Astrocyte (in vitro differentiated cells and primary cell): Measurements from ENCODE around the gene GOLIM4. TPM values are rescaled to one million over a fixed set of nuclear protein-coding genes. Genes with fewer than 3 reads are reported as not detected.

Source experiments
- DNase-seq: peaks from one replicate; pipeline ENCODE4 v3.0.0-alpha.2; 2010; ENCODE audit warnings: low read depth
- FAIRE-seq: peaks from 2 replicates; lab custom pipeline; 2011; peaks lifted over from hg19 to GRCh38; lab: Jason Lieb, UNC
- H2AFZ ChIP-seq: 2 replicates; pipeline ENCODE4 v1.6.0; 2012; ENCODE audit warnings: low read depth, low read length, inconsistent platforms
- H3K27ac ChIP-seq: 2 replicates; pipeline ENCODE4 v1.5.1; 2011; ENCODE audit warnings: low read depth, low read length, inconsistent platforms
- H3K27me3 ChIP-seq: 2 replicates; pipeline ENCODE4 v1.6.0; 2011; ENCODE audit warnings: low read length, inconsistent platforms; ENCODE audit not compliant: insufficient read depth
- H3K36me3 ChIP-seq: 2 replicates; pipeline ENCODE4 v1.5.1; 2011; ENCODE audit warnings: low read length, inconsistent platforms; ENCODE audit not compliant: insufficient read depth
- H3K4me1 ChIP-seq: 2 replicates; pipeline ENCODE4 v1.5.1; 2011; ENCODE audit warnings: low read length, inconsistent platforms; ENCODE audit not compliant: insufficient read depth
- H3K4me2 ChIP-seq: 2 replicates; pipeline ENCODE4 v1.6.0; 2012; ENCODE audit warnings: low read length, inconsistent platforms
- H3K4me3 ChIP-seq: 2 replicates; pipeline ENCODE4 v1.5.1; 2011; ENCODE audit warnings: low read depth, mild to moderate bottlenecking, low read length, inconsistent platforms; ENCODE audit not compliant: insufficient read depth
- H3K79me2 ChIP-seq: 2 replicates; pipeline ENCODE4 v1.6.0; 2012; ENCODE audit warnings: mild to moderate bottlenecking, low read length, inconsistent platforms; ENCODE audit not compliant: insufficient read depth
- H3K9ac ChIP-seq: 2 replicates; pipeline ENCODE4 v1.6.0; 2012; ENCODE audit warnings: mild to moderate bottlenecking, low read length, inconsistent platforms
- H3K9me3 ChIP-seq: 2 replicates; pipeline ENCODE4 v1.5.1; 2012; ENCODE audit warnings: low read depth, mild to moderate bottlenecking, low read length, inconsistent platforms; ENCODE audit not compliant: insufficient read depth
- H4K20me1 ChIP-seq: 2 replicates; pipeline ENCODE4 v1.6.0; 2012; ENCODE audit warnings: low read length, inconsistent platforms; ENCODE audit not compliant: insufficient read depth
- H3K27ac Mint-ChIP-seq: one replicate; pipeline ENCODE4 v1.8.0; 2021; ENCODE audit warnings: mild to moderate bottlenecking, mixed read lengths; ENCODE audit not compliant: unreplicated experiment
- H3K27me3 Mint-ChIP-seq: one replicate; pipeline ENCODE4 v1.8.0; 2021; ENCODE audit warnings: low read depth, mixed read lengths; ENCODE audit not compliant: unreplicated experiment
- H3K36me3 Mint-ChIP-seq: one replicate; pipeline ENCODE4 v1.8.0; 2021; ENCODE audit warnings: low read depth, mixed read lengths; ENCODE audit not compliant: unreplicated experiment
- H3K4me1 Mint-ChIP-seq: one replicate; pipeline ENCODE4 v1.8.0; 2021; ENCODE audit warnings: low read depth, mixed read lengths; ENCODE audit not compliant: unreplicated experiment
- H3K4me3 Mint-ChIP-seq: one replicate; pipeline ENCODE4 v1.8.0; 2021; ENCODE audit warnings: mild to moderate bottlenecking, moderate library complexity, mixed read lengths; ENCODE audit not compliant: unreplicated experiment
- H3K9me3 Mint-ChIP-seq: one replicate; pipeline ENCODE4 v1.8.0; 2021; ENCODE audit warnings: mild to moderate bottlenecking, mixed read lengths; ENCODE audit not compliant: unreplicated experiment
- CTCF ChIP-seq: IDR thresholded peaks from 2 replicates; pipeline ENCODE4 v1.5.1; 2011; ENCODE audit warnings: low read depth, mild to moderate bottlenecking, inconsistent platforms, low read length, moderate library complexity; ENCODE audit not compliant: insufficient read depth
- EZH2 ChIP-seq: IDR thresholded peaks from 2 replicates; pipeline ENCODE4 v1.6.1; 2012; ENCODE audit warnings: mild to moderate bottlenecking, low read length, inconsistent platforms; ENCODE audit not compliant: insufficient read depth
- total RNA-seq: library from RNA; stranded (reverse); gene quantifications from 2 replicates; pipeline ENCODE4 v1.2.1, GENCODE V29; 2021

Gene GOLIM4
- total RNA-seq, 1 donor from 2014 or later: 51.5 TPM

DNA sequence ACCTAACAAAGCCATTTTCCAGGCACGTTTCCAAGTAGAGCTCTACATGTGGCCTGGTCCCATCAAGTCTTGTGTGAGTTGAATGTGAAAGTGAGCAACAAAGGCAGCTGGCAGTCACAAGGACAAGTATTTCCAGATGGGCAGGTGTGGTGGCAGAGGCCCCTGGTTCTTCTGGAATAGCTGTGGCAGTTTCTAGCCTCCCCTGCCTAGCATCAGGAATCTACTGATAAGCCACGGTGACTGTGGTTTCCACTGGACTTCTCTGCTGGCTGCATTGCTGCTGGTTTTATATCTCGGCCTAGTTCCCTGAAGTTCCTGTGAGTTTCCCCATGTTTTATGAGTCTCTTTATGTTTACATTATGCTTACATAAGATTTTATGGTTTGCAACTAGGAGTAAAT is 117.7 kb downstream of the GOLIM4 start:
- no peak overlapping the region for H3K4me2 ChIP-seq
- H3K9ac ChIP-seq: no peak overlapping the region
- no peak overlapping the region for H3K27ac Mint-ChIP-seq
- H3K36me3 Mint-ChIP-seq: no peaks in the 10 kb centered on the region
- no peaks in the 10 kb centered on the region for H3K27me3 ChIP-seq
- DNase-seq (peak; percentile 6), FAIRE-seq (no peak)
- H3K9me3 Mint-ChIP-seq: no peaks in the 10 kb centered on the region
- no peak overlapping the region for H2AFZ ChIP-seq
- no peak overlapping the region for H3K4me3 Mint-ChIP-seq
- no peak overlapping the region for H3K4me3 ChIP-seq
- TF ChIP-seq EZH2 (no peak), CTCF (no peak)
- no peak overlapping the region for H3K27ac ChIP-seq
- no peaks in the 10 kb centered on the region for H3K79me2 ChIP-seq
- no peaks in the 10 kb centered on the region for H3K9me3 ChIP-seq
- no peaks in the 10 kb centered on the region for H3K4me1 ChIP-seq
- H3K4me1 Mint-ChIP-seq: no peaks in the 10 kb centered on the region
- no peaks in the 10 kb centered on the region for H3K36me3 ChIP-seq
- peaks cover 2% of the 10 kb centered on the region for H3K27me3 Mint-ChIP-seq
- no peaks in the 10 kb centered on the region for H4K20me1 ChIP-seq

- no peak for FAIRE-seq
- Mint-ChIP-seq H3K4me1 (no peaks in the 10 kb centered on the region), H3K36me3 (no peaks in the 10 kb centered on the region)
These were observed 119.0 kb downstream of the GOLIM4 start for GRCh38 chr3:167976516-167977361.

More at GRCh38 chr3:167976516-167977361, 119.0 kb downstream of the GOLIM4 start:
- Histone ChIP-seq H3K79me2 (no peaks in the 10 kb centered on the region), H3K9me3 (no peaks in the 10 kb centered on the region), H3K36me3 (no peaks in the 10 kb centered on the region), H3K4me2 (no peak overlapping the region), H2AFZ (no peak overlapping the region), H3K27me3 (no peaks in the 10 kb centered on the region), H4K20me1 (no peaks in the 10 kb centered on the region), H3K27ac (no peak overlapping the region), H3K4me3 (no peak overlapping the region), H3K4me1 (no peaks in the 10 kb centered on the region), H3K9ac (no peak overlapping the region)
- TF ChIP-seq CTCF (no peak), EZH2 (no peak)
- no peak overlapping the region for H3K4me3 Mint-ChIP-seq
- peaks cover 2% of the 10 kb centered on the region for H3K27me3 Mint-ChIP-seq
- DNase-seq: no peak
- H3K9me3 Mint-ChIP-seq: no peaks in the 10 kb centered on the region
- no peak overlapping the region for H3K27ac Mint-ChIP-seq
